Measurements from ENCODE around the gene BET1L. TPM values are rescaled to one million over a fixed set of nuclear protein-coding genes. Genes with fewer than 3 reads are reported as not detected.

BET1L gene
- polyA plus RNA-seq, 1 of the 3 experiments (the other 2 are of a cell fraction) = 56.9 TPM

GRCh38 chr11:215581-216037, 8.4 kb upstream of the BET1L start:
- CTCF ChIA-PET = interaction anchor here (1.5 kb wide), 1 partner anchor 35 kb away, joined by 4 read pairs; no protein-coding TSS in a partner anchor

GRCh38 chr11:214083-214482, 6.9 kb upstream of the BET1L start:
- DNase-seq = no peak
- peaks cover 13% of the 10 kb centered on the region for H4K20me1 ChIP-seq (ENCODE audit: insufficient read depth)
- H3F3A ChIP-seq (replicated peaks; ENCODE audit: insufficient read depth) = peaks cover 18% of the 10 kb centered on the region
- peaks cover 8 to 19% of the 10 kb centered on the region in 2 experiments; a peak in 2 of 4 replicates for H3K4me1 ChIP-seq (ENCODE audit: control insufficient read depth in 1 of 2, insufficient read depth in 2 of 2, low read depth in 1 of 2, low read length in 1 of 2)
- no peak overlapping the region for H3K9ac ChIP-seq
- H3K36me3 ChIP-seq (replicated peaks in 1 of 2; ENCODE audit: control insufficient read depth in 1 of 2, insufficient read depth in 2 of 2, low read length in 1 of 2) = peaks cover 43 to 66% of the 10 kb centered on the region in 2 experiments
- H3K4me3 ChIP-seq (ENCODE audit: low read depth in 2 of 2, low read length in 1 of 2) = no peak overlapping the region
- 89% methylated on average over 1 of the region's 7 CpGs for WGBS (ENCODE audit: low lambda C conversion rate)
- no peaks in the 10 kb centered on the region for H3K27me3 ChIP-seq (ENCODE audit: insufficient read depth)
- H3K9me2 ChIP-seq = no peaks in the 10 kb centered on the region
- H2AFZ ChIP-seq (ENCODE audit: low read depth) = no peak overlapping the region
- no peak overlapping the region for H3K27ac ChIP-seq (ENCODE audit: low read depth in 2 of 2, low read length in 1 of 2)
- H3K79me2 ChIP-seq (ENCODE audit: insufficient read depth) = peaks cover 35% of the 10 kb centered on the region
- ChIA-PET POLR2A (no interaction called here), CTCF (no interaction called here)
- no peaks in the 10 kb centered on the region for H3K9me3 ChIP-seq
- H3K4me2 ChIP-seq = no peak overlapping the region
- no peak for TF ChIP-seq REST (IDR thresholded peaks at IDR 0.05; ENCODE audit: low read depth, low read length)
- no peak for TF ChIP-seq ELF1 (IDR thresholded peaks at IDR 0.05)
- TF ChIP-seq TAF1 (IDR thresholded peaks at IDR 0.05; ENCODE audit: borderline replicate concordance, low read depth, low read length) = no peak
- no peak for TF ChIP-seq RCOR1 (IDR thresholded peaks at IDR 0.05; ENCODE audit: low read length)
- no peak for TF ChIP-seq USF1 (IDR thresholded peaks at IDR 0.05; ENCODE audit: borderline replicate concordance, low read depth)
- no peak for TF ChIP-seq RFX5 (IDR thresholded peaks at IDR 0.05; ENCODE audit: low read length)
- TF ChIP-seq NFIC (IDR thresholded peaks at IDR 0.05; ENCODE audit: borderline replicate concordance) = no peak
- TF ChIP-seq MEF2A (IDR thresholded peaks at IDR 0.05; ENCODE audit: borderline replicate concordance, low read depth) = no peak
- TF ChIP-seq GATA2 (CRISPR knock-in tag; IDR thresholded peaks at IDR 0.05) = no peak
- no peak for TF ChIP-seq TEAD4 (IDR thresholded peaks at IDR 0.05; ENCODE audit: borderline replicate concordance, insufficient read depth)
- no peak for TF ChIP-seq POLR2AphosphoS5 (IDR thresholded peaks at IDR 0.05; ENCODE audit: low read depth, low read length)

More at GRCh38 chr11:215581-216037, 8.4 kb upstream of the BET1L start:
- Histone ChIP-seq H4K20me1 (ENCODE audit: insufficient read depth) (peaks cover 8% of the 10 kb centered on the region; the same call in 1 of the 2 replicates), H3F3A (replicated peaks; ENCODE audit: insufficient read depth) (peaks cover 18% of the 10 kb centered on the region), H3K27ac (ENCODE audit: low read depth in 2 of 2, low read length in 1 of 2) (no peak overlapping the region), H3K9me3 (no peaks in the 10 kb centered on the region), H3K9me2 (no peaks in the 10 kb centered on the region), H3K79me2 (ENCODE audit: insufficient read depth) (peaks cover 19% of the 10 kb centered on the region), H3K4me2 (no peak overlapping the region), H3K36me3 (replicated peaks in 1 of 2; ENCODE audit: control insufficient read depth in 1 of 2, insufficient read depth in 2 of 2, low read length in 1 of 2) (peaks cover 31 to 54% of the 10 kb centered on the region in 2 experiments), H3K4me1 (ENCODE audit: control insufficient read depth in 1 of 2, insufficient read depth in 2 of 2, low read depth in 1 of 2, low read length in 1 of 2) (peaks cover 0 to 4% of the 10 kb centered on the region in 2 experiments; a peak in 1 of 4 replicates), H2AFZ (ENCODE audit: low read depth) (no peak overlapping the region), H3K4me3 (ENCODE audit: low read depth in 2 of 2, low read length in 1 of 2) (no peak overlapping the region), H3K27me3 (ENCODE audit: insufficient read depth) (no peaks in the 10 kb centered on the region), H3K9ac (no peak overlapping the region)
- TF ChIP-seq YY1 (IDR thresholded peaks at IDR 0.05; ENCODE audit: low read depth) = no peak
- TF ChIP-seq RXRA (IDR thresholded peaks at IDR 0.05; ENCODE audit: borderline replicate concordance, low read depth) = no peak
- no peak for TF ChIP-seq PBX3 (IDR thresholded peaks at IDR 0.05)
- TF ChIP-seq ELF1 (IDR thresholded peaks at IDR 0.05) = no peak
- no peak for TF ChIP-seq RFX5 (IDR thresholded peaks at IDR 0.05; ENCODE audit: low read length)
- no peak for TF ChIP-seq SIN3A (IDR thresholded peaks at IDR 0.05; ENCODE audit: borderline replicate concordance, low read depth, low read length)
- TF ChIP-seq POLR2AphosphoS5 (IDR thresholded peaks at IDR 0.05; ENCODE audit: low read depth, low read length) = no peak
- TF ChIP-seq USF2 (IDR thresholded peaks at IDR 0.05; ENCODE audit: borderline replicate concordance, low read depth, low read length) = no peak
- TF ChIP-seq IRF3 (IDR thresholded peaks at IDR 0.05; ENCODE audit: low read depth, low read length) = no peak
- WGBS (ENCODE audit: low lambda C conversion rate) = 84% methylated on average over 4 of the region's 4 CpGs
- no peak for DNase-seq
- POLR2A ChIA-PET = interaction anchor here (1.2 kb wide), 1 partner anchor 8 kb away, joined by 4 read pairs; the partner anchor contains the start of genes BET1L and RIC8A
